Activated T-cell treated with anti-CD3 and anti-CD28 coated beads, Interleukin-2, amount 50 U/mL, for 4 hours (primary cell): Measurements from ENCODE around the gene GATA1. TPM values are rescaled to one million over a fixed set of nuclear protein-coding genes. Genes with fewer than 3 reads are reported as not detected.
"Not testable (repeated sequence)": the region's sequence is repeated elsewhere in the genome, so short reads cannot be mapped to it uniquely, and the experiment has no call there.

ENCODE experiments used
- ATAC-seq, 2 donors: fragments of 200-7000 bp; cut with Tn5 transposase; one replicate each; pipeline ENCODE4 v1.10.0; 2021
- DNase-seq: peaks from one replicate; pipeline ENCODE4 v3.0.0-alpha.2; 2020
- H3K27me3 Mint-ChIP-seq: one replicate; pipeline ENCODE4 v1.8.0; 2021; ENCODE audit warnings: low read depth, mixed read lengths
- H3K36me3 Mint-ChIP-seq: one replicate; pipeline ENCODE4 v1.8.0; 2022; ENCODE audit warnings: mixed read lengths; ENCODE audit not compliant: insufficient read depth
- H3K4me1 Mint-ChIP-seq: one replicate; pipeline ENCODE4 v1.8.0; 2021; ENCODE audit warnings: low read depth, mixed read lengths
- H3K4me3 Mint-ChIP-seq: one replicate; pipeline ENCODE4 v1.8.0; 2021; ENCODE audit warnings: mild to moderate bottlenecking, moderate library complexity, mixed read lengths
- H3K9me3 Mint-ChIP-seq: one replicate; pipeline ENCODE4 v1.8.0; 2021; ENCODE audit warnings: mixed read lengths
- total RNA-seq, 3 donors: library from RNA; stranded (reverse); gene quantifications; one replicate each; pipeline ENCODE4 v1.2.1, GENCODE V29; 2021

GATA1 gene
- total RNA-seq, 3 donors from 2014 or later = 0.27 to 0.40 (median 0.33) TPM

DNA sequence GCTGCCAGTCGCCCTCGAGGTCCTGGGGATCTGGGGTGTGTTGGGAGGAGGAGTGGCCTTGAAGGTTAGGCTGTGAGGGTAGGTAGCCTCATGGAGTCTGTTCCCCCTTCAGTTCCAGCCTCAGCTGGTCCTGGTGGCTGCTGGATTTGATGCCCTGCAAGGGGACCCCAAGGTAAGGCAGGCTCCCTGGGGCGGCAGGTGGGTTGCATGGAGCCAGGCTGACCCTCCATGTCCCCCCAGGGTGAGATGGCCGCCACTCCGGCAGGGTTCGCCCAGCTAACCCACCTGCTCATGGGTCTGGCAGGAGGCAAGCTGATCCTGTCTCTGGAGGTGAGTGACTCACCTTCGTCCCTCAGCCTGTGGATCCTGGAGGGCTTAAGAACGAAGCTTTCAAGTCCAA lies 28.3 kb downstream of the GATA1 start:
- Mint-ChIP-seq H3K4me3 (no peak overlapping the region), H3K36me3 (peaks cover 14% of the 10 kb centered on the region), H3K9me3 (no peaks in the 10 kb centered on the region), H3K4me1 (no peaks in the 10 kb centered on the region), H3K27me3 (no peaks in the 10 kb centered on the region)
- DNase-seq (no peak), ATAC-seq (no peak)

DNA sequence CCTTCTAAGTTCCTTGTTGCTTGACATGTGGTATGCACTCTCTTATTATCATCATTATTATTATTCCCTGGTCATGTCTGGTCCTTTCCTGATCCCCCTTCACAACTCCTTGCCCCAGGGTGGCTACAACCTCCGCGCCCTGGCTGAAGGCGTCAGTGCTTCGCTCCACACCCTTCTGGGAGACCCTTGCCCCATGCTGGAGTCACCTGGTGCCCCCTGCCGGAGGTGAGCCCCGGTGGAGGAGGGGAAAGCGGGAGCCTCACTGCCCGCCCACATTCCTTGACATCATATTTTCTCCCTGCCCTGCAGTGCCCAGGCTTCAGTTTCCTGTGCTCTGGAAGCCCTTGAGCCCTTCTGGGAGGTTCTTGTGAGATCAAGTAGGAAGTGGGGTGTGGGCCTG lies 28.9 kb downstream of the GATA1 start:
- Mint-ChIP-seq H3K4me3 (no peak overlapping the region), H3K4me1 (no peaks in the 10 kb centered on the region), H3K9me3 (no peaks in the 10 kb centered on the region), H3K36me3 (peaks cover 18% of the 10 kb centered on the region), H3K27me3 (no peaks in the 10 kb centered on the region)
- no peak for ATAC-seq
- no peak for DNase-seq

DNA sequence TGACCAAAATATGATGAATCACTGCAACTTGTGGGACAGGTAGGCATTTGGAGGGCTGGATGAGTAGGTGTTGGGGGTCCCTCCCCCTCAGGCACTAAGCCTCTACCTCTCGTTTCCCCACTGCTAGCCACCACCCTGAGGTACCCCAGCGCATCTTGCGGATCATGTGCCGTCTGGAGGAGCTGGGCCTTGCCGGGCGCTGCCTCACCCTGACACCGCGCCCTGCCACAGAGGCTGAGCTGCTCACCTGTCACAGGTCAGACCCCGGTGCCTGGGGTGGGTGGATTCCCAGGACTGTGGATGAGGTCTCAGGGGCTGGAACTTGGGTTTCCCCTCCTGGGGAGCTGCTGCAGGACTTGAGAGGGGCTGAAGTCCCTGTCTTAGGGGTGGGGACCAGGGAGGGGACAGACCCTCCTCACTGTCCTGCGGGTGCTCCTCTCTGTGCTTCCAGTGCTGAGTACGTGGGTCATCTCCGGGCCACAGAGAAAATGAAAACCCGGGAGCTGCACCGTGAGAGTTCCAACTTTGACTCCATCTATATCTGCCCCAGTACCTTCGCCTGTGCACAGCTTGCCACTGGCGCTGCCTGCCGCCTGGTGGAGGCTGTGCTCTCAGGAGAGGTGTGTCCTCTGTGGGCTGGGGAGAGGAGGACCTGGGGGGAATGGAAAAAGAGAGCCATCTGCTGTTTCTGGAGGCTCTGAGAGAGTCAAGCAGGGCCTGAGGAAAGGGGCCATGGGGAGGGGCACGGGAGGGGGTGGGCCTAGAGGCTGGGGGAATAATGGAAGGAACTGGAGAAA lies 29.8 kb downstream of the GATA1 start:
- no peaks in the 10 kb centered on the region for H3K9me3 Mint-ChIP-seq
- no peak overlapping the region for H3K4me3 Mint-ChIP-seq
- ATAC-seq (no peak), DNase-seq (no peak)
- H3K4me1 Mint-ChIP-seq = no peaks in the 10 kb centered on the region
- no peaks in the 10 kb centered on the region for H3K27me3 Mint-ChIP-seq
- peaks cover 17% of the 10 kb centered on the region for H3K36me3 Mint-ChIP-seq

DNA sequence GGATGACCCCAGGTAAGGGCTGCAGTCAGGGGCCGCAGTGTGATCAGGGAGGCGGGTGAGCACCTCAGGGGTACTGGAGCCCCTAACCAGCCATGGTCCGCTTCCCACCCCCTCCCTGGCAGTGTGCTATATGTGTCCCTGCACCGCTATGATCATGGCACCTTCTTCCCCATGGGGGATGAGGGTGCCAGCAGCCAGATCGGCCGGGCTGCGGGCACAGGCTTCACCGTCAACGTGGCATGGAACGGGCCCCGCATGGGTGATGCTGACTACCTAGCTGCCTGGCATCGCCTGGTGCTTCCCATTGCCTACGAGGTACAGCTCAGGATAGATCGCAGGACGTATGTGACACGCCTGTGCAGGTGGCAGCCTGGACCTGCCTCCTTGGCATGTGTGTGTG lies 31.7 kb downstream of the GATA1 start:
- H3K36me3 Mint-ChIP-seq = peaks cover 13% of the 10 kb centered on the region
- no peaks in the 10 kb centered on the region for H3K9me3 Mint-ChIP-seq
- ATAC-seq (no peak), DNase-seq (no peak)
- H3K4me3 Mint-ChIP-seq = no peak overlapping the region
- no peaks in the 10 kb centered on the region for H3K27me3 Mint-ChIP-seq
- H3K4me1 Mint-ChIP-seq = no peaks in the 10 kb centered on the region

DNA sequence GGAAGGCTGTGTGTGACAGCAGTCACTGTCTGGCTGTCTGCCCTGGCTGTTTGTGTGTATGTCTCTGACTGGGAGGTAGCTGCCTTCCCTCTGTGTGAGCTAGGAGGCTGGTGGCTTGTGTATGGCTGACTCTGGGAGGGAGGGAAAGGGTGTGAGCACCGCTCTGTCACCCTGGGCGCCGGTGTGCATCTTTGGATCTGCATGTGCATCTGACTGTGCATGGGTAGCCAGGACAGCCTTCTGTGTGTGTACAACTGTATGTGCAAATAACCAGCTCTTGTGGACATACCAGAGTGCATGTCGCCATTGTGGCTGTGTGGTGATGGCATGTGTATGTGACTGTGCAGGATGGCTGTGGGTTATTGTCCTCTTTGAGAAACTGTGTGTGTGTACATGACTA lies 32.5 kb downstream of the GATA1 start:
- peaks cover 9% of the 10 kb centered on the region for H3K36me3 Mint-ChIP-seq
- DNase-seq = no peak
- no peaks in the 10 kb centered on the region for H3K4me1 Mint-ChIP-seq
- H3K27me3 Mint-ChIP-seq = no peaks in the 10 kb centered on the region
- ATAC-seq = no peak
- H3K9me3 Mint-ChIP-seq = no peaks in the 10 kb centered on the region
- no peak overlapping the region for H3K4me3 Mint-ChIP-seq

DNA sequence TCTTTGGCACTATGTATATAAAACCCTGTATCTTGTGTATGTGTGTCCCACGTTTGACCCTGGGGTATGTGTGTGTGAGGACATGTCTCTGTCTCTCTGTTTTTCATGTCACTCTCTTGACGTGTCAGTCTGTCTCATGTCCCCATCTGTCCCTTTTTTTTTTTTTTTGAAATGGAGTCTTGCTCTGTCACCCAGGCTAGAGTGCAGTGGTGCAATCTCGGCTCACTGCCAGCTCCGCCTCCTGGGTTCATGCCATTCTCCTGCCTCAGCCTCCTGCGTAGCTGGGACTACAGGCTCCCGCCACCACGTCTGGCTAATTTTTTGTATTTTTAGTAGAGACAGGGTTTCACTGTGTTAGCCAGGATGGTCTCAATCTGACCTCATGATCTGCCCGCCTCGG lies 33.0 kb downstream of the GATA1 start:
- not testable (repeated sequence) for H3K9me3 Mint-ChIP-seq, ATAC-seq, H3K27me3 Mint-ChIP-seq, DNase-seq, H3K36me3 Mint-ChIP-seq, H3K4me3 Mint-ChIP-seq, H3K4me1 Mint-ChIP-seq

DNA sequence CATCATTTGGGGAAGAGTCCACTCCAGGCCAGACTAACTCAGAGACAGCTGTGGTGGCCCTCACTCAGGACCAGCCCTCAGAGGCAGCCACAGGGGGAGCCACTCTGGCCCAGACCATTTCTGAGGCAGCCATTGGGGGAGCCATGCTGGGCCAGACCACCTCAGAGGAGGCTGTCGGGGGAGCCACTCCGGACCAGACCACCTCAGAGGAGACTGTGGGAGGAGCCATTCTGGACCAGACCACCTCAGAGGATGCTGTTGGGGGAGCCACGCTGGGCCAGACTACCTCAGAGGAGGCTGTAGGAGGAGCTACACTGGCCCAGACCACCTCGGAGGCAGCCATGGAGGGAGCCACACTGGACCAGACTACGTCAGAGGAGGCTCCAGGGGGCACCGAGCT lies 36.7 kb downstream of the GATA1 start:
- H3K4me3 Mint-ChIP-seq = no peak overlapping the region
- H3K36me3 Mint-ChIP-seq = peaks cover 7% of the 10 kb centered on the region
- ATAC-seq = no peak
- no peak for DNase-seq
- no peaks in the 10 kb centered on the region for H3K9me3 Mint-ChIP-seq
- peaks cover 7% of the 10 kb centered on the region for H3K4me1 Mint-ChIP-seq
- peaks cover 11% of the 10 kb centered on the region for H3K27me3 Mint-ChIP-seq

DNA sequence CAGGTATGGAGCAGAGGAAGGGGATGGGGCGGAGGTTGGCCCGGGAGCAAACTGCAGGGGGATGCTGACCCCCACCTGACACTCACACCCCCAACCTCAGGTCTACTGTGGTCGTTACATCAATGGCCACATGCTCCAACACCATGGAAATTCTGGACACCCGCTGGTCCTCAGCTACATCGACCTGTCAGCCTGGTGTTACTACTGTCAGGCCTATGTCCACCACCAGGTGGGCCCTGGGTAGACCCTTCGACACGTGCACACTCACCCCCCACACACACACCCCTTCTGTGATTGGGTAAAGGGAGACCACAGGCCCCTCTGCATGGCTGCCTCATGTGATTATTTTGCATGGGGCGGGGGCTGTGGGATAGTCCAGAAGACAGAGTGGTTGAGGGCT lies 37.7 kb downstream of the GATA1 start:
- no peak for ATAC-seq
- Mint-ChIP-seq H3K36me3 (peaks cover 7% of the 10 kb centered on the region), H3K4me1 (peaks cover 7% of the 10 kb centered on the region), H3K9me3 (no peaks in the 10 kb centered on the region), H3K4me3 (no peak overlapping the region), H3K27me3 (peaks cover 17% of the 10 kb centered on the region)
- DNase-seq = no peak

DNA sequence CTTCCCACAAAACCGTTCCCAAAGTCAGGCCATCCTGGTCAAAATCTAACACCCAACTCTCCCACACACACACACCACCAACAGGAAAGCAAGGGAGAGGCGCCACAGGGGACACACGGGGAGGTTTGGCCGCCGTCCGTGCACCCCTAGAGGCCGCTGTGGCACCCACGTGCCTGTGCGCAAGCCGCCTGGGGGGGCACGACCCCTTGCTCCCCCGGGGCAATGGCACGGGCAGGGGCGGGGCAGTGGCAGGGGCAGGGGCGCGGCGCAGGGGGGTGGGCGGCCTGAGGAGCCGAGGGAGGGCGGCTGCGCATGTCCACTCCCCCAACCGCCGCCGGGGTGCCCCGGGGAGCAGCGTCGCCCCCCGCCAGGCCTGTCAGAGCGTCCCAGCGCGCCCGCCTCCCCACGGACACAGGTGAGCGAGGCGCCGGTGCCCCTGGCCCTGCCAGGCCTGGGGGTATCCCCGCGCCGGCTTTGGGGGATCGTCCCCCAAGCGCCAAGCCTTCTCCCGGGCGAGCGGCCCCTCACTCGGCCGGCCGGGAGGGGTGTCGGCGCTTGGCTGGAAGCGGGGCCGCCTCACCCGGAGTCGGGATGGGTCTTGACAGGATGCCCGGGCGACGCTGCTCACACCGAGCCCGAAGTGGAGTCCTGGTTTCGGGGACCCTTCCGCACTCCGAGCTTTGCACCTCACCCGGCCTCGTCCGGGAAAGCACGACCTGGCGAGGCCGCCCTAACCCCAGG lies 39.9 kb downstream of the GATA1 start, which contains the start of gene ERAS:
ERAS (plus strand) TSS at position 379 of the 741 bp plus-strand sequence. CDS start 2,611 bp downstream, outside the sequence.
- Mint-ChIP-seq H3K4me3 (no peak within 1 kb of the TSS), H3K27me3 (peaks cover 27% of the 10 kb centered on the region), H3K9me3 (no peaks in the 10 kb centered on the region), H3K4me1 (peaks cover 7% of the 10 kb centered on the region), H3K36me3 (peaks cover 2% of the 10 kb centered on the region)
- ATAC-seq (peak; percentile 48 to 54), DNase-seq (no peak)

DNA sequence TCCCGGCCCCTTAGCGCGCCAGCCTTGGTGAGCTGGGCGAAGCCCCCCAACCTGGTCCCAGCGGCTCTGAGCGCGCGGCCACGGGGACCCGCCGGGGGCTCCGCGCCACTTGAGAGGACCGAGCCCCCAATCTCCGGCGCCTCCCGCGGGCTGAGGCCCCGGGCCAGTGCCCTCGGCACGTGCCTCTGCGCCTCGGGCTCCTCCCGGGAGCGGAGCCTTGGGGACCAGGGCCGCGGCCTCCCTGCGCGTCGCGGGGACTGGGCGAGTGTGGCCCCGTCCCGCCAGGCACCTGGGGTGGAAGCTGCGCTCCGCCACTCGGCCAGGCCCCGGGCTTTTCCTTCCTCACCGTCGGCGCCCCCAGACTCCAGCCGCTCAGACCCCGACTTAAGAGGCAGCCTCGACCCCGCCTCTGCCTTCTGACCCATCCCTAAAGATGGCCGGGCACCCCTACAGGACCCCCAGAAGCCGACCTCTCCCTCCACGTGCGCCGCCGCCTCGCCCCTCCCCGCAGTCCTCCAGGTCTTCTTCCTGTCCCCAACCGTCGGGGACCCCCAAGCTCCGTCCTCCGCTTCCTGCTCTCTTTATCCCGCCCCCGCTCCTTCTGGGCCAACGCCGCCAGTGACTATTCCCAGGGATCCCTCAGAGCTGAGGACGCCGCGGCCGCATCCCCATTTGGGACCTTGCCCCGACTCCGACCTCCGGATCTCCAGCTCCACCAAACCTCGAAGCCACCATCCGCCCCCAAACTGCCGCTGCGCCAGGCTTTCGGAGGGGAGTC lies 40.7 kb downstream of the GATA1 start:
- peak; percentile 11 to 18 for ATAC-seq
- H3K27me3 Mint-ChIP-seq = peaks cover 27% of the 10 kb centered on the region
- H3K36me3 Mint-ChIP-seq = peaks cover under 1% of the 10 kb centered on the region
- DNase-seq = no peak
- no peak overlapping the region for H3K4me3 Mint-ChIP-seq
- H3K4me1 Mint-ChIP-seq = peaks cover 7% of the 10 kb centered on the region
- no peaks in the 10 kb centered on the region for H3K9me3 Mint-ChIP-seq

DNA sequence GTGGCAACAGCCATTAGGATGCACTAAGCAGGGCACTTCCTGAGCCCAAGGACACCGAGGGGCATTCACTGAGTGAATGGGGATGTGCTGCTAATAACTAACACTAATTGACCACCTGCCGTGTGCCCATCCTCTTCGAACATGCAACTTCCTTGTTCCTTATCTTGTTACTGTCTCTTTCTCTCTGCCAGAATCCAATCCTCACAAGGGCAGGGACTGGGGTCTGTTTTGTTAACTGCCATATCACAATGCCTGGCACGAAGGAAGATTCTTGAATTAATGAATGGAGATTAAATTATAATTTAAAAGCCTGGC lies 41.2 kb downstream of the GATA1 start:
- Mint-ChIP-seq H3K27me3 (peaks cover 29% of the 10 kb centered on the region), H3K36me3 (no peaks in the 10 kb centered on the region), H3K4me1 (peaks cover 7% of the 10 kb centered on the region), H3K4me3 (no peak overlapping the region), H3K9me3 (no peaks in the 10 kb centered on the region)
- ATAC-seq (no peak), DNase-seq (no peak)

DNA sequence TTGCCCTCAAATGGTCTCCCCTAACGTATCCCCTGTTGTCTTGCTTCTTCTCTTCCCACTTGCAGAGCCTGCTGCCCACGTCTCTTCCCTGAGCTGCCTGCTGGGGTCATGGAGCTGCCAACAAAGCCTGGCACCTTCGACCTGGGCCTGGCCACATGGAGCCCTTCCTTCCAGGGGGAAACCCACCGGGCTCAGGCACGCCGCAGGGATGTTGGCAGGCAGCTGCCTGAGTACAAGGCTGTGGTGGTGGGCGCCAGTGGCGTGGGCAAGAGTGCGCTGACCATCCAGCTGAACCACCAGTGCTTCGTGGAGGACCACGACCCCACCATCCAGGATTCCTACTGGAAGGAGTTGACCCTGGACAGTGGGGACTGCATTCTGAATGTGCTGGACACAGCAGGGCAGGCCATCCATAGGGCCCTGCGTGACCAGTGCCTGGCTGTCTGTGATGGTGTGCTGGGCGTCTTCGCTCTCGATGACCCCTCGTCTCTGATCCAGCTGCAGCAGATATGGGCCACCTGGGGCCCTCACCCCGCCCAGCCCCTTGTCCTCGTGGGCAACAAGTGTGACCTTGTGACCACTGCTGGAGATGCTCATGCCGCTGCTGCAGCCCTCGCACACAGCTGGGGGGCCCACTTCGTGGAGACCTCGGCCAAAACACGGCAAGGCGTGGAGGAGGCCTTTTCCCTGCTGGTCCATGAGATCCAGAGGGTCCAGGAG lies 42.8 kb downstream of the GATA1 start:
- ATAC-seq (no peak), DNase-seq (no peak)
- Mint-ChIP-seq H3K27me3 (peaks cover 45% of the 10 kb centered on the region), H3K4me1 (peaks cover 9% of the 10 kb centered on the region), H3K9me3 (no peaks in the 10 kb centered on the region), H3K4me3 (no peak overlapping the region), H3K36me3 (no peaks in the 10 kb centered on the region)

DNA sequence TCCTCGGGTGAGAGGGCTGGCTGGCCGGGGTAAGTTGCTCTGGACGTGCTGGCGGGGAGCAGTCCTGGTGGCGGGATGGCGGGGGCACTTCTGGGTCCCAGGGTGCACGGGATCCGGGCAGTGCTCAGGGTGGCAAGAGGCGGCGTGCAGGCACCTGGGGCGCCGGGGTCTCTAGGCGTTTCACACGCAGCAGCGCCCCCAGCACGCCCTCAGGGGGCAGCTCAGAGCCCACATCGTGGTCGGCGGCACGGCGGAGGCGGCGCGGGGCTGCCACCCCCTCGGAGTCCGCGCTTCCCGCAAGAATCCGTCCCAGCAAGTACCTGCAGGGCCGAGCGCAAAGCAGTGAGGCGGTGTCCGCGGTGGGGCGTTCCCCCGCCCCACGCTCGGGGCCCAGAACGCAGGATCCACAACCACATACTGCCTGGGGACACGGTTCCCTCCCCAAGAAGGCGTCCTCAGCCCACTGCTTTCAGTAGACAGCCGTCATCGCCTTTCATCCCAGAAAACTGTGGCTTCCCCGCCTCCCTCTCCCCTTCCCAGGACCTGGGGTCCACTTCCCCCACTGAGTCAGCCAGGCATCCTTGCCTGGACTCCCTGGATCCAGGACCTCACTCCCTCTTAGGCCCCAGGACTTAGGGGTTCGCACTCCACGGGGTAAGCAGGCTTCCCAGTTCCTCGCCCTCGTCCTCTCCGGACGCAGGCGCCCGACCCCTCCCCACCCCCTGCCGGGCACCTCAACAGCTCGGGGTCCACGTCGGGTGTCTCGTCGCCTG lies 44.9 kb downstream of the GATA1 start:
- Mint-ChIP-seq H3K9me3 (no peaks in the 10 kb centered on the region), H3K36me3 (no peaks in the 10 kb centered on the region), H3K4me1 (peaks cover 17% of the 10 kb centered on the region), H3K27me3 (peaks cover 52% of the 10 kb centered on the region), H3K4me3 (no peak overlapping the region)
- ATAC-seq = no peak
- no peak for DNase-seq
